ENCODE measurements around the gene ST6GALNAC6. TPM values are rescaled to one million over a fixed set of nuclear protein-coding genes. Genes with fewer than 3 reads are reported as not detected.

The ST6GALNAC6 gene
- total RNA-seq, 1 donor from 2014 or later: 27.4 TPM

DNA sequence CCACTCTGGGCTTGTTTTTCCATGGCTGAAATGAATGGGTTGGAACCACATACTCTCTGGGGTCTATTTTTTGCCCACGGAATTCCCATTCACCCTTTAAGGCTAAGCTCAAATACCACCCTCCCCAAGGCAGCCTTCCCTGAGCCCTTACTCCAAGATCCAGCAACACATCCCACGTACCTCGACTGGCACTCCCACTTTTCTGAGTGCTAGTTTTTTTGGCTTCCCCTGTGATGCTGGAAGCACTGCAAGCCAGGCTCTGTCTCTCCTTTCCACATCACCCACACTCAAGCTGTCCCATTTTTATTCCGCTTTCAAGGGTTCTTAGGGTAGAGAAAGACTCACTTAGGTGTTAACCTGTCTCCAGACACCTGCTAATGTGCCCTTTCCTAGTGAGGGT lies 6.0 kb downstream of the ST6GALNAC6 start:
- Mint-ChIP-seq H3K27me3 (ENCODE audit: low read depth) (no peaks in the 10 kb centered on the region), H3K36me3 (ENCODE audit: low read depth) (peaks cover 48% of the 10 kb centered on the region), H3K4me3 (no peak overlapping the region), H3K27ac (ENCODE audit: unreplicated experiment) (no peak overlapping the region), H3K9me3 (peaks cover 6% of the 10 kb centered on the region), H3K4me1 (peaks cover 17% of the 10 kb centered on the region)
- DNase-seq (ENCODE audit: low read depth, low spot score): no peak
- TF ChIP-seq, protein P1, sequence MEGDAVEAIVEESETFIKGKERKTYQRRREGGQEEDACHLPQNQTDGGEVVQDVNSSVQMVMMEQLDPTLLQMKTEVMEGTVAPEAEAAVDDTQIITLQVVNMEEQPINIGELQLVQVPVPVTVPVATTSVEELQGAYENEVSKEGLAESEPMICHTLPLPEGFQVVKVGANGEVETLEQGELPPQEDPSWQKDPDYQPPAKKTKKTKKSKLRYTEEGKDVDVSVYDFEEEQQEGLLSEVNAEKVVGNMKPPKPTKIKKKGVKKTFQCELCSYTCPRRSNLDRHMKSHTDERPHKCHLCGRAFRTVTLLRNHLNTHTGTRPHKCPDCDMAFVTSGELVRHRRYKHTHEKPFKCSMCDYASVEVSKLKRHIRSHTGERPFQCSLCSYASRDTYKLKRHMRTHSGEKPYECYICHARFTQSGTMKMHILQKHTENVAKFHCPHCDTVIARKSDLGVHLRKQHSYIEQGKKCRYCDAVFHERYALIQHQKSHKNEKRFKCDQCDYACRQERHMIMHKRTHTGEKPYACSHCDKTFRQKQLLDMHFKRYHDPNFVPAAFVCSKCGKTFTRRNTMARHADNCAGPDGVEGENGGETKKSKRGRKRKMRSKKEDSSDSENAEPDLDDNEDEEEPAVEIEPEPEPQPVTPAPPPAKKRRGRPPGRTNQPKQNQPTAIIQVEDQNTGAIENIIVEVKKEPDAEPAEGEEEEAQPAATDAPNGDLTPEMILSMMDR (conservative IDR thresholded peaks at IDR 0.05): no peak

DNA sequence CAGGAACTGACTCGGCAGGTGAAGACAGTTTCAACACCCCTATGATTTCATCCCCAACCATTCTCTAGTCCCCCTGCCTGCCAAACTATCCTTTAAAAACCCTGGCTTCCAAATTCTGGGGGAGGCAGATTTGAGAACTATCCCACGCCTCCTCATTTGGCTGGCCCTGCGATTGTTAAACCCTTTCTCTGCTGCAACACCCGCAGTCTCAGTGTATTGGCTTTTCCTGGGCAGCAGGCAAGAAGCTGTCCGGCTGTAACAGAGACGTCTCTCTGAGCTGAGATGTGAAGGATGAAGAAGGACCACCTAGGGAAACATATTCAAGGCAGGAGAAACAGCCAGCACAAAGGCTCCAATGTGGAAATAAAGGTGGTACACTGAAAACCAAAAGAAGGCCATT lies 6.6 kb downstream of the ST6GALNAC6 start:
- no peaks in the 10 kb centered on the region for H3K27me3 Mint-ChIP-seq (ENCODE audit: low read depth)
- H3K36me3 Mint-ChIP-seq (ENCODE audit: low read depth): peaks cover 48% of the 10 kb centered on the region

DNA sequence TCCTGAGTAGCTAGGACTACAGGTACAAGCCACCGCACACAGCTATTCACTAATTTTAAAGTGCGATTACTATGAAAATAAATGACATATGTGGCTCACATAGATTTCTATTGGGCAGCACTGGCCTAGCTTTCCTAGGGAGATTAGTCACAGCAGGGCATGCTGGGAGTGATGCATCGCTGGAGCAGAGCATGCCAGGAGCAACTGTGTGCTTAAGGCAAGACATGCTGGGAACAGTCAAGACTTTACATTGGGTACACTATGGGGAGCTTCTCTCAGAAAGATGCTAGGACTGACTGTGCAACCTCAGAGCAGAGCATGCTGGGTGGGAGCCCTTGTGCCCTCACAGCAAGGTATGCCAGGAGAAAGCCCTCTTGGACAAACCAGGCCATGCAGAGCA lies 9.3 kb downstream of the ST6GALNAC6 start:
- DNase-seq (ENCODE audit: low read depth, low spot score): no peak
- H3K27ac Mint-ChIP-seq (ENCODE audit: unreplicated experiment): no peak overlapping the region
- TF ChIP-seq, protein P1 (conservative IDR thresholded peaks at IDR 0.05): no peak
- no peaks in the 10 kb centered on the region for H3K27me3 Mint-ChIP-seq (ENCODE audit: low read depth)
- H3K4me1 Mint-ChIP-seq: no peaks in the 10 kb centered on the region
- peaks cover 6% of the 10 kb centered on the region for H3K9me3 Mint-ChIP-seq
- H3K36me3 Mint-ChIP-seq (ENCODE audit: low read depth): peaks cover 45% of the 10 kb centered on the region
- no peak overlapping the region for H3K4me3 Mint-ChIP-seq

More for the DNA sequence above, 6.6 kb downstream of the ST6GALNAC6 start:
- no peak for DNase-seq (ENCODE audit: low read depth, low spot score)
- Mint-ChIP-seq H3K9me3 (peaks cover 6% of the 10 kb centered on the region), H3K4me1 (peaks cover 14% of the 10 kb centered on the region), H3K27ac (ENCODE audit: unreplicated experiment) (no peak overlapping the region), H3K4me3 (peak overlapping the region; percentile 36)
- TF ChIP-seq, protein P1 (conservative IDR thresholded peaks at IDR 0.05): no peak

DNA sequence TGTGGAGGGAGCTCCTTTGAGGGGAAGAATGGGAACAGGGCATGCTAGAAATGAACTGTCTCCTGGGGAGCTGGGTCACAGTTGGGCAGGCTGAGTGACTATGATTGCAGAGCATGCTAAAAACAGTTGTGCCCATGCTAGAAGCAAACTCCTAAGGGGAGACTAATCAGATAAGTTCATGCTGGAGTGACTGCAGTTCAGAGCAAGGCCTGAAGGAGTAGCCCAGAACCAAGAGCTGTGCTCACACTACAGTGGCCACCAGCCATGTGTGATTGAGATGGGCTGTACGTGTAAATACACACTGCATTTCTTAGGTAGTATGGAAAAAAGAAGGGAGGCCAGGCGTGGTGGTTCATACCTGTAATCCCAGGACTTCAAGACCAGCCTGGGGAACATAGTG lies 11.6 kb downstream of the ST6GALNAC6 start:
- H3K9me3 Mint-ChIP-seq: peaks cover 2% of the 10 kb centered on the region
- no peak overlapping the region for H3K4me3 Mint-ChIP-seq
- no peak for DNase-seq (ENCODE audit: low read depth, low spot score)
- peaks cover 8% of the 10 kb centered on the region for H3K4me1 Mint-ChIP-seq
- peaks cover 22% of the 10 kb centered on the region for H3K36me3 Mint-ChIP-seq (ENCODE audit: low read depth)
- no peak overlapping the region for H3K27ac Mint-ChIP-seq (ENCODE audit: unreplicated experiment)
- H3K27me3 Mint-ChIP-seq (ENCODE audit: low read depth): no peaks in the 10 kb centered on the region
- TF ChIP-seq, protein P1 (conservative IDR thresholded peaks at IDR 0.05): peak; percentile 37

DNA sequence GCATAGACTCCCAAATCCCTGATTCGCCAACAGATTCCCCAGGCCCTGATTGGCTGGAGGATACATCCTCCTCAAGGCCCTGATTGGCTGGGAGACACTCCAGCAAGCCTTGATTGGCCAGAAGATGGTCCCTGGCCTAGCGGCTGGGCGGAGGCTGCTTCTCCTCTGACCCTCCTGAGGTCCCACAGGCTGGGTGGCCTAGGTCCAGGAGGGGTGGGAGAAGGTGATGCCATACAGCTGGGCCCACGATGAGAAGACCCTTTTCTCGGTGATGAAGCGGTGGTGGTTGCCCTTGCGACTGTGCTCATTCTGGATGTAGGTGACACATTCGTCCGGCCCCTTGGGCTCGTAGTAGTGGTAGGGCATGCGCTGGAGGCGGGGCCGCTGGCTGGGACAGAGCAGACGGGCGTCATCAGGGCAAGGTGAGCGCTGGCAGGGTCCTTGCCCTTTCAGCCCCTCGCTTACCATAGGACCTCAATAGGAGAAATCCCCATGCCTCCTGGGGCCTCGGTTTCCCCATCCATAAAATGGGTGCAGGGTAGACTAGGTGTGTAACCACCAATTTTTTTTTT lies 12.9 kb downstream of the ST6GALNAC6 start:
- H3K27me3 Mint-ChIP-seq (ENCODE audit: low read depth): no peaks in the 10 kb centered on the region
- H3K27ac Mint-ChIP-seq (ENCODE audit: unreplicated experiment): peak overlapping the region; percentile 60
- no peaks in the 10 kb centered on the region for H3K9me3 Mint-ChIP-seq
- no peak overlapping the region for H3K4me3 Mint-ChIP-seq
- peaks cover 8% of the 10 kb centered on the region for H3K4me1 Mint-ChIP-seq
- TF ChIP-seq, protein P1 (conservative IDR thresholded peaks at IDR 0.05): no peak
- DNase-seq (ENCODE audit: low read depth, low spot score): no peak
- H3K36me3 Mint-ChIP-seq (ENCODE audit: low read depth): peaks cover 13% of the 10 kb centered on the region
